Activated naive CD8-positive, alpha-beta T cell treated with anti-CD3 and anti-CD28 coated beads for 36 hours (primary cell): ENCODE measurements around the gene PBX1. TPM values are rescaled to one million over a fixed set of nuclear protein-coding genes. Genes with fewer than 3 reads are reported as not detected.

Experiments used
- DNase-seq: peaks from one replicate; pipeline ENCODE4 v3.0.0; 2021
- H3K27ac Mint-ChIP-seq: one replicate; pipeline ENCODE4 v1.8.0; 2022; ENCODE audit warnings: mild to moderate bottlenecking, moderate library complexity, mixed read lengths
- H3K27me3 Mint-ChIP-seq: one replicate; pipeline ENCODE4 v1.8.0; 2022; ENCODE audit warnings: mild to moderate bottlenecking, mixed read lengths
- H3K36me3 Mint-ChIP-seq: one replicate; pipeline ENCODE4 v1.8.0; 2021; ENCODE audit warnings: mild to moderate bottlenecking, mixed read lengths
- H3K4me1 Mint-ChIP-seq: one replicate; pipeline ENCODE4 v1.8.0; 2021; ENCODE audit warnings: mixed read lengths
- H3K4me3 Mint-ChIP-seq: one replicate; pipeline ENCODE4 v1.8.0; 2022; ENCODE audit warnings: mild to moderate bottlenecking, moderate library complexity, mixed read lengths
- H3K9me3 Mint-ChIP-seq: one replicate; pipeline ENCODE4 v1.8.0; 2022; ENCODE audit warnings: mixed read lengths
- total RNA-seq, 2 experiments: library from RNA; stranded (reverse); gene quantifications; one replicate each; pipeline ENCODE4 v1.2.3, GENCODE V29; 2021

Gene PBX1
- total RNA-seq, 2 experiments from 2014 or later, result 0.04 TPM; not detected in 1

GRCh38 chr1:164767752-164768402, 208.9 kb downstream of the PBX1 start:
- DNase-seq, result no peak
- no peak overlapping the region for H3K4me3 Mint-ChIP-seq
- no peak overlapping the region for H3K27ac Mint-ChIP-seq
- no peaks in the 10 kb centered on the region for H3K36me3 Mint-ChIP-seq
- no peaks in the 10 kb centered on the region for H3K9me3 Mint-ChIP-seq
- no peaks in the 10 kb centered on the region for H3K4me1 Mint-ChIP-seq
- H3K27me3 Mint-ChIP-seq, result no peaks in the 10 kb centered on the region

DNA sequence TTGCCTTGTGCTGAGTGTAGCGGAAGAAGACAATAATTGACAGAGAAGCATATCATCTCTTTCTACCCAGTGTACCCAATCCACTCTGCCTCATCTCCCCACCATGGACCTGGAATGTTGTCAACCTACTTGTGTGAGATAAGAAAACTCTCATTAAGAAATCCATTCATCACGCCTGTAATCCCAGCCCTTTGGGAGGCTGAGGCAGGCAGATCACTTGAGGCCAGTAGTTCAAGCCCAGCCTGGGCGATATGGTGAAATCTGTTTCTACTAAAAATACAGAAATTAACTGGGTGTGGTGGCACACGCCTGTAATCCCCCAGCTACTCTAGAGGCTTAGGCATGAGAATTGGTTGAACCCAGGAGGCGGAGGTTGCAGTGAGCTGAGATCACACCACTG, 209.6 kb downstream of the PBX1 start:
- no peak overlapping the region for H3K27ac Mint-ChIP-seq
- no peaks in the 10 kb centered on the region for H3K9me3 Mint-ChIP-seq
- DNase-seq, result no peak
- H3K27me3 Mint-ChIP-seq, result no peaks in the 10 kb centered on the region
- H3K4me3 Mint-ChIP-seq, result no peak overlapping the region
- no peaks in the 10 kb centered on the region for H3K4me1 Mint-ChIP-seq
- no peaks in the 10 kb centered on the region for H3K36me3 Mint-ChIP-seq

- Mint-ChIP-seq H3K36me3 (no peaks in the 10 kb centered on the region), H3K4me3 (no peak overlapping the region), H3K27ac (no peak overlapping the region), H3K9me3 (no peaks in the 10 kb centered on the region), H3K4me1 (no peaks in the 10 kb centered on the region), H3K27me3 (no peaks in the 10 kb centered on the region)
- DNase-seq, result no peak
Measured at GRCh38 chr1:164769486-164770130, 210.6 kb downstream of the PBX1 start.

- H3K36me3 Mint-ChIP-seq, result no peaks in the 10 kb centered on the region
- H3K9me3 Mint-ChIP-seq, result no peaks in the 10 kb centered on the region
- H3K4me3 Mint-ChIP-seq, result no peak overlapping the region
- H3K27me3 Mint-ChIP-seq, result no peaks in the 10 kb centered on the region
- H3K27ac Mint-ChIP-seq, result no peak overlapping the region
- DNase-seq, result no peak
- no peaks in the 10 kb centered on the region for H3K4me1 Mint-ChIP-seq
Measured at GRCh38 chr1:164770131-164770529, 211.1 kb downstream of the PBX1 start.

GRCh38 chr1:164771041-164771618, 212.1 kb downstream of the PBX1 start:
- no peaks in the 10 kb centered on the region for H3K4me1 Mint-ChIP-seq
- H3K36me3 Mint-ChIP-seq, result no peaks in the 10 kb centered on the region
- H3K27ac Mint-ChIP-seq, result no peak overlapping the region
- DNase-seq, result no peak
- H3K9me3 Mint-ChIP-seq, result no peaks in the 10 kb centered on the region
- no peak overlapping the region for H3K4me3 Mint-ChIP-seq
- no peaks in the 10 kb centered on the region for H3K27me3 Mint-ChIP-seq

GRCh38 chr1:164771619-164772361, 212.8 kb downstream of the PBX1 start:
- Mint-ChIP-seq H3K9me3 (no peaks in the 10 kb centered on the region), H3K4me3 (no peak overlapping the region), H3K27me3 (no peaks in the 10 kb centered on the region), H3K4me1 (no peaks in the 10 kb centered on the region), H3K27ac (no peak overlapping the region), H3K36me3 (no peaks in the 10 kb centered on the region)
- DNase-seq, result no peak

DNA sequence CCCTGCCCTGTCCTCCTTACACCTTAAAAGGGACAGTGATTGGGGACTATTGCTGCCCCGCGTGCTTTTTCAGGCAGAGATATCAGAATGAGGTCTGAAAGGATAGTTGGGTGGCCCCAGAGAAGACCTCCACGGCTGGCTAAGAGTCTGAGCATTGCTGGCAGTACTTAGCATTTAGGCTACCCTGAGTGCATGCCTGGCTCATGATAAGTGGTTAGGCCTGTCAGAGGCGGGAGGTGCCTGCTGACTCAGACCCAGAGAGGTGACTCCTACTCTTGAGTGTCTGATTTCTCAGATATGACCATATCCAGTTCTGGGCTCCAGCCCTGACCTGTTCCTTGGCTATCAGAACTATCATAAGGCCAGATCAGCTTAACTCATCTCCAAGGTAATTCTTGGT, 213.7 kb downstream of the PBX1 start:
- Mint-ChIP-seq H3K36me3 (no peaks in the 10 kb centered on the region), H3K9me3 (no peaks in the 10 kb centered on the region), H3K27ac (no peak overlapping the region), H3K4me3 (no peak overlapping the region), H3K4me1 (no peaks in the 10 kb centered on the region), H3K27me3 (no peaks in the 10 kb centered on the region)
- no peak for DNase-seq

DNA sequence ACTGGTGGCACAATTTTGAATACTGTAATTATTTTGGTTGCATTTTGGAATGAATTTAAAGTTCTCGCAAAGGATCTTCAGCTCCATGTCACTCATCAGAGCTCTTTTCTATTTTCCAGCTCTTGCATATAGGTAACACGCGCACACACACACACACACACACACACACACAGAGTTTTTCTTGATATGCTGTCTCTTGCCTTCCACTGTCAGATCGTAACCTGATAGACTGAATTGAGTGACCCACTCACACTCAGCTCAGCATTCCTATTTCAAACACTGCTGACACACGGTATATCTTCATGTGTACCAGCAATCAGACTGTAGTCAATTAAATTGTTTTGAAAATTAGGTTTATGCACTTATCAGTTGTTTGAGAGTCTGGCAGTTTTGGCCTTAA, 214.1 kb downstream of the PBX1 start:
- Mint-ChIP-seq H3K9me3 (no peaks in the 10 kb centered on the region), H3K4me1 (no peaks in the 10 kb centered on the region), H3K27ac (no peak overlapping the region), H3K36me3 (no peaks in the 10 kb centered on the region), H3K27me3 (no peaks in the 10 kb centered on the region), H3K4me3 (no peak overlapping the region)
- no peak for DNase-seq

DNA sequence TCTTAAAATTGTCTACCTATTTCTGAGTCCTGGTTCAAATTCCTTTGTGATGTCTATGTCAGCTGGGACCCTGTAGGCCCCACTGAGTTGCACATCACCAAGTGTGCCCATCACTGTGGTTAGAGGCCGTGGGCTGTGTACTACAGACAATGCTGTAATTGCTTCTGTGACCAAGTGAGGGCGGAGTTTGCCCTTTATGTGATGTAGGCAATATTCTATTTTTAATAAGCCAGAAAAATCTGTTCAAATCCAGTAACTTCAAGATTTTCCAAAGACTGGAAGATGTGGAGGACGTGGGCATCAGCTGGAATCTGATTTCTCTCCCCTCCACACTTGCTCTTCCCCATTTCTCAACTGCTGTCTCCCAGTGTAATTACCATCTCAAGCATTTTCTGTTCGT, 215.4 kb downstream of the PBX1 start:
- H3K4me3 Mint-ChIP-seq, result no peak overlapping the region
- no peaks in the 10 kb centered on the region for H3K9me3 Mint-ChIP-seq
- H3K27me3 Mint-ChIP-seq, result no peaks in the 10 kb centered on the region
- DNase-seq, result no peak
- H3K4me1 Mint-ChIP-seq, result no peaks in the 10 kb centered on the region
- H3K36me3 Mint-ChIP-seq, result no peaks in the 10 kb centered on the region
- H3K27ac Mint-ChIP-seq, result no peak overlapping the region

- H3K4me1 Mint-ChIP-seq, result no peaks in the 10 kb centered on the region
- H3K27ac Mint-ChIP-seq, result no peak overlapping the region
- no peaks in the 10 kb centered on the region for H3K36me3 Mint-ChIP-seq
- H3K4me3 Mint-ChIP-seq, result no peak overlapping the region
- no peaks in the 10 kb centered on the region for H3K9me3 Mint-ChIP-seq
- H3K27me3 Mint-ChIP-seq, result no peaks in the 10 kb centered on the region
- no peak for DNase-seq
Measured at GRCh38 chr1:164774819-164775654, 216.1 kb downstream of the PBX1 start.

DNA sequence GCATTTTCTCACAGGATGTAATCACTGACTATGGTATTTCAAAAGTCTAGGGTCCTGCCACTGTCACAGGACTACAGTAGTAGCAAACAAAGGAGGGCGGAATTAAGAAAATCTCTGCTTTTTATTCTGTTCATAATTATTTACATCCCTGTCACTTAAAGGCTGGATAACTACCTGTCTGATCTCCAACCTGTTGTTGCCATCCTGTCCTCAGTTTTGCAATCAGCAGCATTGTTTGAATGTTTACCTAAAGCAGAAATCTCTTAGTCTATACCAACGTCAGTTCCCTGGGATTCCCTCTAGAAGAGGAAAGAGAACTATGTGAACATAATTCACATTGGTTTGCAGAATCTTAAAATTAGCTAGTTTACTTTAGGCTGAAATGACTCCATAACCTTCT, 218.5 kb downstream of the PBX1 start:
- H3K9me3 Mint-ChIP-seq, result no peaks in the 10 kb centered on the region
- H3K4me3 Mint-ChIP-seq, result no peak overlapping the region
- no peaks in the 10 kb centered on the region for H3K27me3 Mint-ChIP-seq
- H3K36me3 Mint-ChIP-seq, result no peaks in the 10 kb centered on the region
- DNase-seq, result no peak
- no peak overlapping the region for H3K27ac Mint-ChIP-seq
- no peaks in the 10 kb centered on the region for H3K4me1 Mint-ChIP-seq

- Mint-ChIP-seq H3K9me3 (no peaks in the 10 kb centered on the region), H3K36me3 (no peaks in the 10 kb centered on the region), H3K4me1 (no peaks in the 10 kb centered on the region), H3K27me3 (no peaks in the 10 kb centered on the region), H3K4me3 (no peak overlapping the region), H3K27ac (no peak overlapping the region)
- no peak for DNase-seq
Measured at GRCh38 chr1:164779376-164779775, 220.4 kb downstream of the PBX1 start.

- no peaks in the 10 kb centered on the region for H3K36me3 Mint-ChIP-seq
- no peaks in the 10 kb centered on the region for H3K4me1 Mint-ChIP-seq
- no peaks in the 10 kb centered on the region for H3K27me3 Mint-ChIP-seq
- DNase-seq, result no peak
- no peak overlapping the region for H3K27ac Mint-ChIP-seq
- no peak overlapping the region for H3K4me3 Mint-ChIP-seq
- no peaks in the 10 kb centered on the region for H3K9me3 Mint-ChIP-seq
Measured at GRCh38 chr1:164780111-164780812, 221.3 kb downstream of the PBX1 start.

- no peak overlapping the region for H3K4me3 Mint-ChIP-seq
- H3K36me3 Mint-ChIP-seq, result no peaks in the 10 kb centered on the region
- DNase-seq, result no peak
- no peak overlapping the region for H3K27ac Mint-ChIP-seq
- no peaks in the 10 kb centered on the region for H3K9me3 Mint-ChIP-seq
- H3K4me1 Mint-ChIP-seq, result no peaks in the 10 kb centered on the region
- no peaks in the 10 kb centered on the region for H3K27me3 Mint-ChIP-seq
Measured at GRCh38 chr1:164780863-164781262, 221.9 kb downstream of the PBX1 start.
